Measurements from ENCODE around the gene NGFR.

DNA sequence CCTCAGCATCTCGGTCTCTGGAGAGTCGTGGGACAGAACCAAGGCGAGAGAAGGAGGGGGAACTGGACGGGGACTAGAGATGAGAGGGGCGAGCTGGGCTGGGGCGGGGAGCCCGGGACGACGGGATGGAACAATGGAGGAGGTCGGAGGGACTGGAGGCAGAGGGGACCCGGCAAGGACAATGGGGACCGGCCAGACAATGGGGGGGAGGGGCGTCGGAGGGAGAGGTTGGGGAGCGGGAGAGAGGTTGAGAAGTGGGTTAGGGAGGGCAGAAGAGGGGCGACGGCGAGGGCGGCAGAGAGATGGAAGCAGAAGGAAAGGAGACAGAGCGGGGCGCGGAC is 719 bp downstream of the NGFR start:
- TF ChIP-seq EZH2 (IDR thresholded peaks at IDR 0.05), result no peak
- no peak for TF ChIP-seq POLR2AphosphoS5 (IDR thresholded peaks at IDR 0.05; ENCODE audit: borderline replicate concordance, low read depth, low read length)
- no peak for TF ChIP-seq FOXP2 (optimal IDR thresholded peaks at IDR 0.05; ENCODE audit: control extremely low read depth, extremely low read length, insufficient read depth)
